Forelimb muscle (tissue), 1 donor: ENCODE measurements around the gene SPEM1. TPM values are rescaled to one million over a fixed set of nuclear protein-coding genes. Genes with fewer than 3 reads are reported as not detected.

Source experiments
- DNase-seq: peaks from one replicate; pipeline ENCODE4 v3.0.0-alpha.2; 2013; ENCODE audit warnings: low read depth
- polyA plus RNA-seq: library from polyadenylated mRNA; unstranded; fragments of 120-200 nt; gene quantifications from one replicate; pipeline ENCODE4 v1.2.1, GENCODE V29; 2013; ENCODE audit not compliant: insufficient read length

SPEM1 gene
- polyA plus RNA-seq, 1 donor, result not detected

DNA sequence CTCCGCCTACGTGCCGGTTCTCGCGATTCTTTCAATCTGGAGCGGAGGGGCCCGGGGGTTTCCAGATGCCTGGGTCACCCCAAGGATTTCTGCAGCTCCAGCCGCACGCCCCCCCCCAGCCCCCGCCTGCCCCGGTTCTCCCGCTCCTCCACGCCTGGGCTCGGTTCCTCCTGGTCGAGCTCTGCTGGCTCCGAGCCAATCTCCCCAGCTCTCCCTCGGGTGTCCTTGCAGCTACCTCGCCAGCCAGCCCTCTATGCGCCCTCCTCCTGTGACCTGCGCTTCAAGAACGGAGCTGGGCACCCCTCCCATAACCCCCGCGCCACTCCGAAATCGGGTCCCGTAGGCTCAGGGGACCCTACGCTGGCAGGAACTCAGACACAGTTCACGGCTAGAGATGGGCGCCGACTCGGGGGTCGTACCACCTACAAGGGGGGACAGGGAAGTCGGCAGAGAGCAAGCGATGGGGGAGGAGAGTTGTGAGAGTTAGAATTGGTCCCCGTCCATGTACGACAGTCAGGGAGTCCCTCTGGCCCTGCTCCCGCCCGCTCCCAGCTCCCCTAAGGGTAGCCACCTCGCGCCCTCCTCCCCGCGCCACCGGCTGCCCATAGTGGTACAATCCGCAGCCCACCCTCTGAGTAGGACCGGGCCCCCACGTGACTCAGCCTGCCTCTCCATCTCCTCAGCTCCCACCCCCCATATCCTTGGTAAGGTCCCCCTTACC, 20.1 kb downstream of the SPEM1 start:
- no peak for DNase-seq

- no peak for DNase-seq
Observed at GRCh38 chr17:7440834-7441195, 20.7 kb downstream of the SPEM1 start.

DNA sequence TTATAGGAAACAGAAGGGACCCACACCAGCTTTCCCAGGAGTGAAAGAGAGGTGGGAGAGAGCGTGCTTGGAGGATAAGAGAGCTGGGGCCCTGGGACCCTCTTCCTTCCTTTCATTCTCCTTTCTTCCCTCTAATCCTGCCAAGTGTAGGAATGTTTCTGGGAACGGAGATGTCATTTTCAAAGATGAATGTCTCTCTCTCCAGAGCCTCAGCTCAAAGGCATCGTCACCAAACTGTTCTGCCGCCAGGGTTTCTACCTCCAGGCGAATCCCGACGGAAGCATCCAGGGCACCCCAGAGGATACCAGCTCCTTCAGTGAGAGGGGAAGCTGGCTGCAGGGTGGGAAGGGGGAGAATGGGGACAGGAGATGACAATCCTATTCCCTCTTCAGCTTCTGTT, 21.1 kb downstream of the SPEM1 start:
- no peak for DNase-seq

GRCh38 chr17:7442142-7442541, 22.0 kb downstream of the SPEM1 start:
- no peak for DNase-seq

GRCh38 chr17:7443499-7444485, 23.7 kb downstream of the SPEM1 start:
- no peak for DNase-seq

GRCh38 chr17:7444682-7445618, 24.8 kb downstream of the SPEM1 start, which contains the start of gene CHRNB1:
CHRNB1 (plus strand) TSS chr17:7445061; CDS start chr17:7445128, 67 bp downstream.
- DNase-seq, result no peak

GRCh38 chr17:7445619-7445968, 25.5 kb downstream of the SPEM1 start:
- no peak for DNase-seq

- DNase-seq, result no peak
Observed at GRCh38 chr17:7448461-7448860, 28.3 kb downstream of the SPEM1 start.

DNA sequence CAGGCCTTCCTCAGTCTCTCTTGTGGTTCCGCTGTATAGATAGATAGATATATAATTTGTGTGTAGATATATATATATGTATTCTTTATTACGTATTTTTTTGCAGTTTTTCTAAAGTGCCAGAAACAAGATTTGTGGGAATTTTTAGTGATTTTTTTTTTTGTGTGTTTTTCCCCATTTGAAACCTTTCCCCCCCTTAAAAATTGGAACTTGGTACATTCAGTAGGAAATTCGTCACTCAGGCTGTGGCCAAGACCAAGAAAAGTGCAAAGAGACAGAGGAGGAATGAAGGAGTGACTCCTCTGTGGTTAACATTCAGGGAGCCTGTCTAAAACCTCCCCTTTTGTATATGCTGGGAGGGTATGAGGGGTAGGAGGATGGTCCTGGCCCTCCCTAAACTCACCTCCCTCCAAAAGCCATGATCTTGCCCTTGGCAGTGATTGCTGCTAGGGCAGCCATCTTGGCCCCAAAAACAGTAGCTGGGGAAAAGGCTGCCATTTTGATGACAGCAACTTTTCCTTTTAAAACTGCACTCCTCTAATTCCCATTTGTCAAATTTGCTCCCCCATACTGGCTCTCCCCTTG, 39.9 kb downstream of the SPEM1 start:
- no peak for DNase-seq

DNA sequence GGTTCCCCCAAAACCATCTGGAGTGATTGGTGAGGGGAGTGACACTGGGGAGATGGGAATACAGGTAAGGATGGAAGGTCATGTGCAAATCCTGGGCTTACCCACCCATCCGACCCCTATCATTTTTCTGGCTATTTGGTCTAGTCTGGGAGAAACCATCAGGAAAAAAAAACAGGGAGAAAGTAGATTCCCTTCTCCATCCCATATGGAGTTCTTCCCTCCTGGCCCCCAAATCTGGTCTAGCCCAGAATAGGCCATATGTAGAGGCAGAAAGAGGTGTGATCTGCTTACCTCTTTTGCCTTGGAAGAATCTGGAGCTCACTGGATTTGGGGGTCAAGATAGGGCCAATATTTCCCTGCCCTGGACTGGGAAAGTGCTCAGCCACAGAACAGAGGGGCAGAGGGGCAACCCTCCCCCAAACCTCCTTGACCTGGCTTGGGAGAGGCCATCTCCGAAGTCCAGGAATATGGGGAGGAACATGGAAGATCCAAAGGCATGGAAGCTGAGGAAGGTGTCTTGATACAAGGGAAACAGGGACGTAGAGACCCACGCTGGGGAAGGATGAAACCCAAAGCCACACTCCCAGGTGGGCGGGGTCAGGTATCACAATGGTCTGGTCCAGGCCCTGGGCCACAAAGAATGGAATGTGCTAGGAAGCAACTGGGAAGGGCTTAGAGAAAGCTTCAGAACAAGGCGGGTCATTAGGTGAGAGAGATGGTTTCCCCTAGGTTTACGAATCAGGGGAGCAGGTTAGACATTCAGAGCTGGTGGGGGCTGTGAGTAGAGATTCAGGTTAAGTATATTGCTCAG, 40.9 kb downstream of the SPEM1 start:
- no peak for DNase-seq

- DNase-seq, result no peak
Observed at GRCh38 chr17:7462474-7463371, 42.6 kb downstream of the SPEM1 start.

DNA sequence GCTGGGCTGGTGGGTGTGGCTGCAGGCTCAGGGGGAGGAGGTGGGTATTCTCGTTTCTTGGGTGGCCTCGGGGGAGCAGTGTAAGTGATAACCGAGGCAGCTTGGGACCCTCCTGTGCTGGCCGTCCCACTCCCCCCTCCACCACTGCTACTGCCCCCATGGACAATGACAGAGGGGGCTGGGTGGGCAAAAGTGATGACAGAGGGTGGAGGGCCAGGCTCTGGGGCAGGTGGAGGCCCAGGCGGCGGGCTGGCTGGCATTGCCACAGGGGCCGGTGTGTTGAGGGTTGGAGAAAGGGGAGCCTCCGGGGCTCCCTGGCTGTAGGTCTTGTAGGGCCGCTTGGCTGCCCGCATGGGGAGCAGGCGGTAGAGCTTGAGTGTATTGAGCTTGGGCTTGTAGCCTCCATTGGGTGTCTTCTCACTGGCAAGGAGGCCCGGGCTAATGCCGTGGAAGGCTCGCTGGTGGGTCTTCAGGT, 43.3 kb downstream of the SPEM1 start:
- no peak for DNase-seq

DNA sequence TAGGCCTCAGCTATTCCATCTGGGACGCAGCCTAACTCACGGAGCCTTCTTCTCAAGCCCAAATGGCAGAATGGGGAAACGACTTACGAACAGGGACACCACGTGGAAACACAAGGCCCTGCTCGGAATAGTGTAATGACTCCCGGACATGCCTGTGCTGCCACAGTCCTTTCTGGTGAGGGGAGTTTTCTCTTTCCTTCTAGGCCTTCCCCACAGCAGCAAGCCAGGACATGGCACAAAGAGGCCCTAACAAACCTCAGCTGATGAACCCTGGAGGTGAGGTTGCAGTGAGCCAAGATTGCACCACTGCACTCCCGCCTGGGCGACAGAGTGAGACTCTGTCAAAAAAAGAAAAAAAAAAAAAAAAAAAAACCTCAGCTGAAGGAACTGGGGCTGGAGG, 44.0 kb downstream of the SPEM1 start:
- DNase-seq, result no peak

DNA sequence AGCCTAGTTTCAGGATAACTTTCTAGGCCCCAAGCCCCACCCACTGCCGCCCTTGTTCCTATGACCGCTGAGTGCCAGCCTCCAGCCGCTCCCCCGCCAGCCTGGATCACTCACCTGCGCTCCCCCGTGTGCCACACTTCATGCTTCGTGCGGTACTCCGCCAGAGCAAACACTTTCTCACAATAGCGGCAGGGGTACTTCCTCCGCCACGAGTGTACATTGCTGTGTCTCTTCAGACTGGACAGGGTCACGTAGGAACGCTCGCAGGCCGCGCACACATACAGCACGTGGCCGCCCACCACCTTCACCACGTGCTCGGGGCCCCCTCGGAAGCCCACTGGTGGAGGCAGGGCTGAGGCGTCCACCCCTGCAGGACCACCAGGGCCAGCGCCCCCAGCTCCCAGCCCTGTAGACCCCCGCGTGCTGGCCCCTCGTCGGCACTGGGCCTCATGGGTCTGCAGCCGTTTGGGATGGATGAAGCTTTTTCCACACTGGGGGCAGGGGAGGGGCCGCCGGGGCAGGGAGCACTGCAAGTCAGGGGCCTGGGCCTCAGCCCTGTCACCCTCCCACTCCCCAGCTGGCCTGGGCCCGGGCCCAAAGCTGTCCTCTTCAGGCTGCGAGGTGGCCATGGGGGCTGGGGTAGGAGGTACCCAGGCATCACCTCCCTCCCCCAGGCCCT, 45.6 kb downstream of the SPEM1 start:
- DNase-seq, result no peak

- no peak for DNase-seq
Observed at GRCh38 chr17:7466318-7466638, 46.2 kb downstream of the SPEM1 start.

- no peak for DNase-seq
Observed at GRCh38 chr17:7466639-7467341, 46.7 kb downstream of the SPEM1 start.

DNA sequence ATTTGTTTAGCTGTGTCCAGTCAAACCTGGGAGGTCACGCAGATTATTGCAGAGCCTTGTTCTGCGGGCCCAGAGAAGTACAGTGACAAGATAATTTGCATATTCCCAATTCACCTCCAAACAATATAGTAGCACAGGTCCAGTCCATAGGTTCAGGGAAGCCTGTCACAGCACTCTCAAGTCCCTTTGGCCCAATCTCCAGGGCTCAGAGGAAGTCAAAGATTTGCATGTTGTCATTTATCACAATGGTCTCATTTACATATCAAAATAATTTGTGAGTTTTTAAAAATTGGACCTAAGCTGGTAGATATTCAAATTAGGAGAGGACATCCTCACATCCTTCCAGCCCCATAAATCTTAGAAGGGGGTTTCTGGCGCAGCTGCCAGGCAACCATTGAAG, 47.4 kb downstream of the SPEM1 start:
- no peak for DNase-seq

GRCh38 chr17:7468290-7468689, 48.2 kb downstream of the SPEM1 start:
- DNase-seq, result no peak
